ENCODE results near the gene FGF1.

FGF1 gene

GRCh38 chr5:142696379-142696778, 10.5 kb upstream of the FGF1 start:
- no peak for DNase-seq (ENCODE audit: low read depth)

- DNase-seq (ENCODE audit: low read depth) = no peak
Observed at GRCh38 chr5:142694092-142694856, 8.4 kb upstream of the FGF1 start.

- DNase-seq (ENCODE audit: low read depth) = no peak
Observed at GRCh38 chr5:142692321-142692894, 6.5 kb upstream of the FGF1 start.

DNA sequence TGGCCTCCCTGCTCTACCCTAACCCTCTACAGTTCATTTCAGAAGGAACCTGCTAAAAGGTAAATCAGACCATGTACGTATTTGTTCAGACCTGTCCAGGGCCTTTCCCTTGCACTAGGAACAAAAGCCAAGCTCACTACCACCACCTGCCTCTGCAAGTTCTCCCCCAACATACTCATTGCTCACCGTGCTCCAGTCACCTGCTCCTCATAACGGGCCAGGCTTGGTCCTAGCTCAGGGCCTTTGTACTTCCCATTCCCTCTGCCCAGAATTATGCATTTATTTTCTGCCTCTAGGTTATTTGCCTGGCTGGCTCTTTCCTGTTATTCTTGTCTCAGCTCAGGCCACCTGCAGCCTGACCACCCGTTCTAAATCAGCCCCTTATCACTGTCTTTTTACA, 4.8 kb upstream of the FGF1 start:
- DNase-seq (ENCODE audit: low read depth) = no peak

DNA sequence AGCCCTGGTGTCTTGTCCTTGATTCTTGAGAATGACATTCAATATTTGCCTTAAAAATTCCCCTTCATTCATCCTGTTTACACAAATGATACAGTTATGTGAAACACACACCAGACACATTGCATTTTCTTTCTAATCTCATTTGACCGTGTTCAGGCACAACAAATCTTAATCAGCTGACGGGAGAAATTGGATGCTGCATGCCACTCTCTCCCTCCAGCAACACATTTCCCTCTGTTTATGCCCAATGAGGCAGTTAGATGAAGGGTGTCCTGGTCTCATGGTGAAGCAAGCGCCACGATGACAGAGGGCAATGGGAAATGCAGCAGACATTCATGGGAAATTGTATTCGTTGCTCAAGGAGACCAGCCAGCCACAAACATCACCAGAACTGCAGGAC, 3.2 kb upstream of the FGF1 start:
- DNase-seq (ENCODE audit: low read depth) = no peak

DNA sequence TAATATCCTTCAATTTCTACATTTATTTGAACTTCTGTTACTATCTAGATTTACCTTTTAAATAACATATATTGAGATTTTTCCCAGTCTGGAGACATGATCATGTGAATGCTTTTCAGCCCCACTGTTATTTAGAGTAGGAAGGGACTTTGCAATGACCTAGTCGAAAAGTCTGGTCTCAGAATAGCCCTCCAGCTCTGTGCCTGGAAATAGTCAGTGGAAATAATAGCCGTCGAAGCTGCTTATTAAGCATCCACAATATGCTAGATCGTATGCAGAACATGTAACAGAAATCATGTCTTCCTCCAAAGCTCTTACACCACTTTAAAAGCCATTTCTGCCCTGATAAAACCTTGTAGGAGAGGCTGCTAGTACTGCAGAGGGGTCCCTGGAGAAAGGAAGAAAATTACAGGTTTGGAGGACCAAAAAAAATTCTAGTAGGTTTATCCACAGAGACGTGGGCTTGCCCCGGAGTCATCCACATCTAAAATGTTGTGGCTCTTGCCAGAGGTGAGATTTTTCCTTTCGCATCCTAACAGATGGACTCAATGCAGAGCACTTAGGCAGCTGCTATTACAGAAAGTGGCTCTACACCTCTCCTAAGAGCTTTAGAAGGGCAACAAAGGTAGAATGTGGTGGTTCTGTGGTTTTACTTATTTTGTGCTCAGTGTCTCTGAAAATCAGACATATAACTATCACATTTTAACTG, 2.5 kb upstream of the FGF1 start:
- DNase-seq (ENCODE audit: low read depth) = no peak

GRCh38 chr5:142686968-142687367, 1.1 kb upstream of the FGF1 start:
- DNase-seq (ENCODE audit: low read depth) = no peak

DNA sequence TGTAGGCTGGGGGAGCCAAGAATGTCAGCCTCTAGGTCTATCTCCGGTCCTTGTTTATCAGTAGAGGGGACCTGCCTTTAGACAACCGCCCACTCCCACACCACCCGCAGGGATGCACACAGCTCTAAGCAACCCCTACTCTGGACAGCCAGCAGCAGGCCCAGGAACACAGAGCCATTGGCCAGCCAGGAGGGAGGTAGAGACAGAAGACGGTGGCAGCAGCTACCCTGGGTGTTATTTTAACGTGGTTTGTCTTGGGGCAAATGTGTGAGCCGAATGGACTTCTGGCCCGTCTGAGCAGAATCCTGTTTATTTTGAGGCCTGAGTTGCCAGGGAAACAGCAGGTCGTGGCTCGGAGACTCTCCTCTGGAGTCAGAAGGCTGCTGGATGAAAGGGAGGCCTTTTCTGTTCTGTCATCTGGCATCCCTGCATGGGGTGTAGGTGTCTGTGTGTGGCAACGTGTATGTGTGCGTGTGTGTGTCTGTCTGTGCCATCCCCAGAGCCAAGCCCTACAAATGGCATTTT, 382 bp upstream of the FGF1 start:
- DNase-seq (ENCODE audit: low read depth) = no peak

DNA sequence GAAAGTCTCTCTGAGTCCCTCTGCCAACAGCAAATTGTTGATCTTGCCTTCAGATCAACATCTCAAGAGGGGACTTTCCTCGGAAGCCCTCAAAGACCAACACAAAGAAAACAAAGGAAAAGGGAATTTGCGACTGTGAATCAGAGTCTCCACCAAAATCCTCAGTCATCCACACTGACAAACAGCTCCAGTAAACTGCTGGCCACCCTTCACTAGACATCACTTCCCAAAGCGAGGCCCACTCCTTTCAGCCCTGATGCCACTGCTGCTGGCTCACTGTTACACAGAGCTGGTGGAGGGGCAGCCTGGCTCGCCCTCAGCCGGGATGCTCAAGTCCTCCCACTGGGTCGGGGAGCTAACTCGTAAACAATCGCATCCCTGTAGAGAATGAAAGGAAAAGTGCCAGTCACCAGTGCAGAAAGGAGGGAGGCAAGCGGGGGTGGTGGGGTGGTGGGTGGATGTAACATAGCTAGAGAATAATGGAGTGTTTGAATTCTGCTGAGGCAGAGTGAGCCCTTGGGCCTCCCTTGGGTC, 1.3 kb downstream of the FGF1 start:
- DNase-seq (ENCODE audit: low read depth) = no peak

DNA sequence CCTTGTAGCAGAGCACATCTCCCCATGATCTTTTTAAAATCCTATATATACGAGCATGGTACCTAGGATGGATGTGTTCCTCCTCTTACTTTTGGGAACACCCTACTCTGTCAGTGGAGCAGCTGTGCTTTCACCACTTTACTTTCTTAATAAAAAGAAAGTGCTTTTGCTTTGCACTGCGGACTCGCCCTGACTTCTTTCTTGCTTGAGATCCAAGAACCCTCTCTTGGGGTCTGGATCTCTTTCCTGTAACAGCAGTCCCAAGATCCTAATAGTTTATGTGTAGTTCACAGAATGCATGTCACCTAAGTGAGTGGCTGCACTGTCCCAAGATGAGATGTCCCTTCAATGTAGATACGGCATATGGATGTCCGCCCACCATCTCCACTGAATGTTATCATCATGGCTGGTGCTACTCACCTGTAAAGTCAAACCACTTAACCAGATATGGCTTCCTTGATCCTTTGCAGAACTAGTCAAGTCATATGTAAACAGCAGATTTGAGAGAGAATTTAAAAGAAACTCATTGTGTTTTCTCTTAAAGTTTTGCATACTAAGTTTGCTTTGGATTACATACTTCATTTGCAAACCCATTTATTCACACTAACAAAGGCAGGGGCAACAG, 1.9 kb downstream of the FGF1 start:
- DNase-seq (ENCODE audit: low read depth) = no peak

- DNase-seq (ENCODE audit: low read depth) = no peak
Observed at GRCh38 chr5:142683116-142683515, 2.8 kb downstream of the FGF1 start.

DNA sequence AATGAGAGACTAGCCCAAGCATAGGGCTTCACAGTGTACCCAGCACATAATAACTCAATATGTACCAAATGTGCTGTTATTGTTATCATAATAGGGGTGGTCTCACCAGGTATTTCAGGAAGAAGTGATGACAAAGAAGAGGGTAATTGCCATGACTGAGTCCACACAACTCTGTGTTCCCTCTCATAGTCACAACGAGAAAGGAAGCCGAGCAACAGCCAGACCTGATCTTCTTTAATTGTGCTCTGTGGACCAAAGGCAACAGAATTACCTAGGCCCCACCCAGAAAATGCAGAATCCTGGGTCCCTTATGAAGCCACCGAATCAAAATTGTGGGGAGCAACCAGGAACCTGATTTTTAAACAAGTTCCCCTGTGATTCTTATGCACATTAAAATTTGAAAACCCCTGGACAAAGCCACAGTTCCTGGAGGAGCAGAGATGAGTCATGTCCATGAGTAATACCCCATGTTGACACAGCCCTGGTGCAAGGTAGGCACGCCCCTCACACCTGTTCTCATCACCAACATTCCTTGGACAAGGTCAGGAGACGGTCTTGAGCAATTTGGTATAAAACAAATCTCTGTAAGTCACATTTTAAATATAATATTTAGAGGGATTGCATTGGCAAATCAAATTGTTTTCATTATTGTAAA, 5.2 kb downstream of the FGF1 start:
- no peak for DNase-seq (ENCODE audit: low read depth)

GRCh38 chr5:142679744-142680143, 6.1 kb downstream of the FGF1 start:
- no peak for DNase-seq (ENCODE audit: low read depth)

- DNase-seq (ENCODE audit: low read depth) = no peak
Observed at GRCh38 chr5:142678529-142678928, 7.4 kb downstream of the FGF1 start.

- DNase-seq (ENCODE audit: low read depth) = no peak
Observed at GRCh38 chr5:142677198-142677597, 8.7 kb downstream of the FGF1 start.

DNA sequence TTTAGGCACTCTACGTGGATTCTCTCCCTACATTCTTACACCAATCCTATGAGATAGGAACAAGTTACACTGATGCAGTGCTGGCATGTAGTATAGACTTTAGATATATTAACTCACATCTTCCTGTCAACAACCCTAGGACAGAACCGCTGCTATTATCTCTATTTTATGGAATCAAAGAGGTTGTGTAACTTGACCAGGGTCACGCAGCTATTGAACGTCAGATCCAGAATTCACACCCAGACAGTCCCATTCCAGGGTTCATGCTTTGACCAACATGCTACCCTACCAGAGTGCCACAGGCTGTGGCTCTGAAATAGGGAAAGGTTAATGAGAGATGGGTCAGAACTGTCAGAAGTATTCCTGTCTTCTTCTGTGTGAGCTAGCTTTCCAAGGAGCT, 9.6 kb downstream of the FGF1 start:
- no peak for DNase-seq (ENCODE audit: low read depth)

GRCh38 chr5:142674531-142675469, 11.1 kb downstream of the FGF1 start:
- no peak for DNase-seq (ENCODE audit: low read depth)

- no peak for DNase-seq (ENCODE audit: low read depth)
Observed at GRCh38 chr5:142671801-142672200, 14.1 kb downstream of the FGF1 start.

- no peak for DNase-seq (ENCODE audit: low read depth)
Observed at GRCh38 chr5:142671266-142671665, 14.6 kb downstream of the FGF1 start.

GRCh38 chr5:142670804-142671203, 15.1 kb downstream of the FGF1 start:
- DNase-seq (ENCODE audit: low read depth) = no peak

GRCh38 chr5:142669477-142669876, 16.4 kb downstream of the FGF1 start:
- no peak for DNase-seq (ENCODE audit: low read depth)
